ENCODE data around the gene HIC2.
"Not testable (repeated sequence)": the region's sequence is repeated elsewhere in the genome, so short reads cannot be mapped to it uniquely, and the experiment has no call there.

DNA sequence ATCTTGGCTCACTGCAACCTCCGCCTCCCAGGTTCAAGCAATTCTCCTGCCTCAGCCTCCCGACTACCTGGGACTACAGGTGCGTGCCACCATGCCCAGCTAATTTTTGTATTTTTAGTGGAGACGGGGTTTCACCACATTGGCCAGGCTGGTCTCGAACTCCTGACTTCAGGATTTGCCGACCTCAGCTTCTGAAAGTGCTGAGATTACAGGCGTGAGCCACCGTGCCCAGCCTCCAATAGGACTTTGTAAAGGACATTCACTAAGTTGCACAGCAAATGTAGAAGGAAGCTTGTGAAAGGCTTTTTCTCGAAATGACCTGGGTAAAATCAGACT is 37.8 kb downstream of the HIC2 start:
- not testable (repeated sequence) for TF ChIP-seq ESRRA (CRISPR knock-in tag; IDR thresholded peaks at IDR 0.05; ENCODE audit: borderline replicate concordance); MYBL2 (CRISPR knock-in tag; IDR thresholded peaks at IDR 0.05); NR3C1 (CRISPR knock-in tag; conservative IDR thresholded peaks at IDR 0.05; ENCODE audit: low read depth); SMAD3 (CRISPR knock-in tag; IDR thresholded peaks at IDR 0.05; ENCODE audit: borderline replicate concordance); NR2C2 (CRISPR knock-in tag; IDR thresholded peaks at IDR 0.05); KAT7 (CRISPR knock-in tag; IDR thresholded peaks at IDR 0.05; ENCODE audit: borderline replicate concordance); MXD4 (CRISPR knock-in tag; IDR thresholded peaks at IDR 0.05; ENCODE audit: borderline replicate concordance); FOXK1 (CRISPR knock-in tag; IDR thresholded peaks at IDR 0.05)
- TF ChIP-seq, protein P1, sequence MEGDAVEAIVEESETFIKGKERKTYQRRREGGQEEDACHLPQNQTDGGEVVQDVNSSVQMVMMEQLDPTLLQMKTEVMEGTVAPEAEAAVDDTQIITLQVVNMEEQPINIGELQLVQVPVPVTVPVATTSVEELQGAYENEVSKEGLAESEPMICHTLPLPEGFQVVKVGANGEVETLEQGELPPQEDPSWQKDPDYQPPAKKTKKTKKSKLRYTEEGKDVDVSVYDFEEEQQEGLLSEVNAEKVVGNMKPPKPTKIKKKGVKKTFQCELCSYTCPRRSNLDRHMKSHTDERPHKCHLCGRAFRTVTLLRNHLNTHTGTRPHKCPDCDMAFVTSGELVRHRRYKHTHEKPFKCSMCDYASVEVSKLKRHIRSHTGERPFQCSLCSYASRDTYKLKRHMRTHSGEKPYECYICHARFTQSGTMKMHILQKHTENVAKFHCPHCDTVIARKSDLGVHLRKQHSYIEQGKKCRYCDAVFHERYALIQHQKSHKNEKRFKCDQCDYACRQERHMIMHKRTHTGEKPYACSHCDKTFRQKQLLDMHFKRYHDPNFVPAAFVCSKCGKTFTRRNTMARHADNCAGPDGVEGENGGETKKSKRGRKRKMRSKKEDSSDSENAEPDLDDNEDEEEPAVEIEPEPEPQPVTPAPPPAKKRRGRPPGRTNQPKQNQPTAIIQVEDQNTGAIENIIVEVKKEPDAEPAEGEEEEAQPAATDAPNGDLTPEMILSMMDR (IDR thresholded peaks at IDR 0.05) = not testable (repeated sequence)
- TF ChIP-seq, protein P2, sequence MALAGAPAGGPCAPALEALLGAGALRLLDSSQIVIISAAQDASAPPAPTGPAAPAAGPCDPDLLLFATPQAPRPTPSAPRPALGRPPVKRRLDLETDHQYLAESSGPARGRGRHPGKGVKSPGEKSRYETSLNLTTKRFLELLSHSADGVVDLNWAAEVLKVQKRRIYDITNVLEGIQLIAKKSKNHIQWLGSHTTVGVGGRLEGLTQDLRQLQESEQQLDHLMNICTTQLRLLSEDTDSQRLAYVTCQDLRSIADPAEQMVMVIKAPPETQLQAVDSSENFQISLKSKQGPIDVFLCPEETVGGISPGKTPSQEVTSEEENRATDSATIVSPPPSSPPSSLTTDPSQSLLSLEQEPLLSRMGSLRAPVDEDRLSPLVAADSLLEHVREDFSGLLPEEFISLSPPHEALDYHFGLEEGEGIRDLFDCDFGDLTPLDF (CRISPR knock-in tag; IDR thresholded peaks at IDR 0.05) = not testable (repeated sequence)
- TF ChIP-seq, protein P3, sequence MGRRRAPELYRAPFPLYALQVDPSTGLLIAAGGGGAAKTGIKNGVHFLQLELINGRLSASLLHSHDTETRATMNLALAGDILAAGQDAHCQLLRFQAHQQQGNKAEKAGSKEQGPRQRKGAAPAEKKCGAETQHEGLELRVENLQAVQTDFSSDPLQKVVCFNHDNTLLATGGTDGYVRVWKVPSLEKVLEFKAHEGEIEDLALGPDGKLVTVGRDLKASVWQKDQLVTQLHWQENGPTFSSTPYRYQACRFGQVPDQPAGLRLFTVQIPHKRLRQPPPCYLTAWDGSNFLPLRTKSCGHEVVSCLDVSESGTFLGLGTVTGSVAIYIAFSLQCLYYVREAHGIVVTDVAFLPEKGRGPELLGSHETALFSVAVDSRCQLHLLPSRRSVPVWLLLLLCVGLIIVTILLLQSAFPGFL (CRISPR knock-in tag; IDR thresholded peaks at IDR 0.05; ENCODE audit: borderline replicate concordance) = not testable (repeated sequence)
- TF ChIP-seq, protein P4, sequence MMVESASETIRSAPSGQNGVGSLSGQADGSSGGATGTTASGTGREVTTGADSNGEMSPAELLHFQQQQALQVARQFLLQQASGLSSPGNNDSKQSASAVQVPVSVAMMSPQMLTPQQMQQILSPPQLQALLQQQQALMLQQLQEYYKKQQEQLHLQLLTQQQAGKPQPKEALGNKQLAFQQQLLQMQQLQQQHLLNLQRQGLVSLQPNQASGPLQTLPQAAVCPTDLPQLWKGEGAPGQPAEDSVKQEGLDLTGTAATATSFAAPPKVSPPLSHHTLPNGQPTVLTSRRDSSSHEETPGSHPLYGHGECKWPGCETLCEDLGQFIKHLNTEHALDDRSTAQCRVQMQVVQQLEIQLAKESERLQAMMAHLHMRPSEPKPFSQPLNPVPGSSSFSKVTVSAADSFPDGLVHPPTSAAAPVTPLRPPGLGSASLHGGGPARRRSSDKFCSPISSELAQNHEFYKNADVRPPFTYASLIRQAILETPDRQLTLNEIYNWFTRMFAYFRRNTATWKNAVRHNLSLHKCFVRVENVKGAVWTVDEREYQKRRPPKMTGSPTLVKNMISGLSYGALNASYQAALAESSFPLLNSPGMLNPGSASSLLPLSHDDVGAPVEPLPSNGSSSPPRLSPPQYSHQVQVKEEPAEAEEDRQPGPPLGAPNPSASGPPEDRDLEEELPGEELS (CRISPR knock-in tag; IDR thresholded peaks at IDR 0.05) = not testable (repeated sequence)
- TF ChIP-seq, protein P5, sequence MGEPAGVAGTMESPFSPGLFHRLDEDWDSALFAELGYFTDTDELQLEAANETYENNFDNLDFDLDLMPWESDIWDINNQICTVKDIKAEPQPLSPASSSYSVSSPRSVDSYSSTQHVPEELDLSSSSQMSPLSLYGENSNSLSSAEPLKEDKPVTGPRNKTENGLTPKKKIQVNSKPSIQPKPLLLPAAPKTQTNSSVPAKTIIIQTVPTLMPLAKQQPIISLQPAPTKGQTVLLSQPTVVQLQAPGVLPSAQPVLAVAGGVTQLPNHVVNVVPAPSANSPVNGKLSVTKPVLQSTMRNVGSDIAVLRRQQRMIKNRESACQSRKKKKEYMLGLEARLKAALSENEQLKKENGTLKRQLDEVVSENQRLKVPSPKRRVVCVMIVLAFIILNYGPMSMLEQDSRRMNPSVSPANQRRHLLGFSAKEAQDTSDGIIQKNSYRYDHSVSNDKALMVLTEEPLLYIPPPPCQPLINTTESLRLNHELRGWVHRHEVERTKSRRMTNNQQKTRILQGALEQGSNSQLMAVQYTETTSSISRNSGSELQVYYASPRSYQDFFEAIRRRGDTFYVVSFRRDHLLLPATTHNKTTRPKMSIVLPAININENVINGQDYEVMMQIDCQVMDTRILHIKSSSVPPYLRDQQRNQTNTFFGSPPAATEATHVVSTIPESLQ (CRISPR knock-in tag; IDR thresholded peaks at IDR 0.05) = not testable (repeated sequence)
